IgD-negative memory B cell (primary cell): ENCODE measurements around the gene OR4Q2. TPM values are rescaled to one million over a fixed set of nuclear protein-coding genes. Genes with fewer than 3 reads are reported as not detected.

ENCODE experiments used
- polyA plus RNA-seq: library from polyadenylated mRNA; unstranded; fragments of 300-500 nt; fragmentation: Illumina TruSeq; gene quantifications from one replicate; pipeline ENCODE4 v1.2.3, GENCODE V29; 2021

OR4Q2 gene
- polyA plus RNA-seq, 1 donor from 2014 or later, result not detected

Other genes starting within 250 kb of the OR4Q2 start
- gene OR4M1, start 228.7 kb upstream of the OR4Q2 start, polyA plus RNA-seq, result not detected
- not detected for gene OR4N2, start 198.4 kb upstream of the OR4Q2 start, polyA plus RNA-seq
- not detected for gene OR4K2, start 127.0 kb upstream of the OR4Q2 start, polyA plus RNA-seq
- not detected for gene OR4K5, start 81.6 kb upstream of the OR4Q2 start, polyA plus RNA-seq
- gene OR4K1, start 71.2 kb upstream of the OR4Q2 start, polyA plus RNA-seq, result not detected
- not detected for gene OR4K15, start 26.6 kb upstream of the OR4Q2 start, polyA plus RNA-seq
- not detected for gene OR4K14, start 17.1 kb downstream of the OR4Q2 start, polyA plus RNA-seq
- not detected for gene OR4K13, start 33.9 kb downstream of the OR4Q2 start, polyA plus RNA-seq
- gene OR4L1, start 57.9 kb downstream of the OR4Q2 start, polyA plus RNA-seq, result not detected
- gene OR4K17, start 108.6 kb downstream of the OR4Q2 start, polyA plus RNA-seq, result not detected
- not detected for gene OR4N5, start 136.7 kb downstream of the OR4Q2 start, polyA plus RNA-seq
- gene OR11G2, start 188.7 kb downstream of the OR4Q2 start, polyA plus RNA-seq, result not detected
- gene OR11H6, start 221.5 kb downstream of the OR4Q2 start, polyA plus RNA-seq, result not detected
- not detected for gene OR11H7, start 226.8 kb downstream of the OR4Q2 start, polyA plus RNA-seq
- not detected for gene OR11H4, start 237.1 kb downstream of the OR4Q2 start, polyA plus RNA-seq